HG02970 (cell line): ENCODE results near the gene CGB8.

ENCODE experiments used
- ATAC-seq: cut with Tn5 transposase; IDR thresholded peaks from one replicate; pipeline ENCODE4 v1.9.1; 2021; ENCODE audit warnings: mild to moderate bottlenecking, moderate library complexity, moderate number of reproducible peaks; ENCODE audit not compliant: unreplicated experiment, low FRiP score

The CGB8 gene

DNA sequence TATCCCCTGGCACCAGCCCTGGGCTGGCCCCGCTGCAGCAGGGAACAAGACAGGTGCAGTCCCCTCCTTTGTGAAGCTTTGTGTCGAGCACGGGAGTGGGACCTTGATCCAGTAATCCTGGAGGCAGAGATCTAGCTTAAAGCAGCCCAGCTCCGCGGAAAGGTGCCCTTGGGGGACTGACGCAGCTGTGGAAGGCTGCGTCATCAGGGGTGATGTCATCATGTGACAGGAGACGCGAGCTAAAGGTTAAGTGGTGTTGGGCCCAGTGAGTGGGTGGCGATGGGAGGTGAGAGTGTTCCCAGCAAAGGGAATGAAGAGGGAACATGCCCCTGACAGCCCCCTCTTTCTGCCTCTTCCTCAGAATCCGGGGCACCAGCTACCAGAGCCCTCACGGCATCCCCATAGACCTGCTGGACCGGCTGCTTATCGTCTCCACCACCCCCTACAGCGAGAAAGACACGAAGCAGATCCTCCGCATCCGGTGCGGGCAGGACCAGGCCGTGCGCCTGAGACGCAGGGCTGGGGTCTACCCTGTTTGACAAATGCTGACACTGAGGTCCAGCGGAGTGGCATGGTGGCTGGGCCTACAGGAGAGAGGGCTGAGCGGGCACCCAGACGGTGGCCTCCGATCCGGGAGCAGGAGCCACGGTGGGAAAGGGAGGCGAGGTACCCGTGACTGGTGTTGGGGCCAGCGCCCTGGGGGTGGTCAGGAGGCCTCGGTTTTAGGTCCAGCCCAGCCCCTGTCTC lies 34.6 kb downstream of the CGB8 start:
- ATAC-seq, result no peak

DNA sequence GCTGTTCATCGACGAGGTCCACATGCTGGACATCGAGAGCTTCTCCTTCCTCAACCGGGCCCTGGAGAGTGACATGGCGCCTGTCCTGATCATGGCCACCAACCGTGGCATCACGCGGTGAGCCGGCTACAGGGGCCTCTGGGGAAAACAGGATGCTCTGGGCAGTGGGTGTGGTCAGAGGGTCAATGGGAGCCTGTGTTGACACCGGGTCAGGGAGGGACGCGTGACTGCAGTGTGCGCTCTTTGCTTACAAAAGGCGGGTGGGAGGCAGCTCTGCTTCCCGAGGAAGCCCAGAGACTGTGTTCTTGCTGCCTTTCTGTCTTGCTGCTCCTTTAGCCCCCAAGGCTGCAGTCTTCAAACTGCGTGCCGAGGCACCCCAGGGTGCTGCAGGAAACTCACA lies 37.7 kb downstream of the CGB8 start:
- ATAC-seq, result no peak

DNA sequence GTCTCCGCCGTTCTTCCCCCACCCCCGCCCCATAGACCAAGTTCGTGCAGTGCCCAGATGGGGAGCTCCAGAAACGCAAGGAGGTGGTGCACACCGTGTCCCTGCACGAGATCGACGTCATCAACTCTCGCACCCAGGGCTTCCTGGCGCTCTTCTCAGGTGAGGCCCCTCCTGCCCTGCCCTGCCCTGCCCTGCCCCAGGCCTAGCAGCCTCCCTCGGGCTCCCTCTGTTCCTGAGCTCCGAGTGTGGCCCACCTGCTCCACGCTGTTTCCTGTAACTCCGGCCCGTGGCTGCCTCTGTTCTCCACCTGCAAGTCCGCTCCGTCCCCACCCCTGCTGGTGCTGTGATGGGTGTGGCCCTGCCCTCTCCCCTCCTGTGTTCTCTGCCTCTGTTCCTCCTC lies 38.5 kb downstream of the CGB8 start:
- ATAC-seq, result no peak

DNA sequence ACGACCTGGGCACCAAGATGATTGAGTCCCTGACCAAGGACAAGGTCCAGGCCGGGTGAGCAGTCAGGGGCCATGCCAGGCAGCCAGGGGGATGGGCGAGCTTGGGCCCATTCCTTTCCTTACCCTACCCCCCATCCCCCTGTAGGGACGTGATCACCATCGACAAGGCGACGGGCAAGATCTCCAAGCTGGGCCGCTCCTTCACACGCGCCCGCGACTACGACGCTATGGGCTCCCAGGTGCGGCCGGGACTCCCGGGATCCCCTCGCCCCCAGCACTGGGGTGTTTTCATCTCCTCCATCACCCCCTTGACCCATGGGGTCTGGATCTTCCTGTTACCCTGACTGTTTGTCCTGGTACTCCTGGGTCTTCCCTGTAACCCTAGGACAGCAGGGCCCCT lies 39.1 kb downstream of the CGB8 start:
- ATAC-seq, result no peak

DNA sequence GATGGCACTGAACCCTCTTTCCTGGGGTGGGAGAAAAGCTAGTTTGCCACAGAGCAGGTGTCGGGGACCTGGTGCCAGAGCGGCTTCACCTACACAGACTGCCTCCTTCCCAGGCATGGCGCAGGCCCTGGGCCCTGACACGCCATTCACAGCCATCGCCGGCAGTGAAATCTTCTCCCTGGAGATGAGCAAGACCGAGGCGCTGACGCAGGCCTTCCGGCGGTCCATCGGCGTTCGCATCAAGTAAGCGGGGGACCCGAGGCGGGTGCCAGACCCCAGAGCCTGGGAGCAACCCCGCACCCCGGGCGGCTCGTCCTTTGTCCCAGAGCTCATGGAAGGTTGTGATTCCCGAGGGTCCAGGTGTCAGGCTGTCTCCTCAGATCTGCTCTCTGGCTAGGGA lies 42.0 kb downstream of the CGB8 start:
- no peak for ATAC-seq

DNA sequence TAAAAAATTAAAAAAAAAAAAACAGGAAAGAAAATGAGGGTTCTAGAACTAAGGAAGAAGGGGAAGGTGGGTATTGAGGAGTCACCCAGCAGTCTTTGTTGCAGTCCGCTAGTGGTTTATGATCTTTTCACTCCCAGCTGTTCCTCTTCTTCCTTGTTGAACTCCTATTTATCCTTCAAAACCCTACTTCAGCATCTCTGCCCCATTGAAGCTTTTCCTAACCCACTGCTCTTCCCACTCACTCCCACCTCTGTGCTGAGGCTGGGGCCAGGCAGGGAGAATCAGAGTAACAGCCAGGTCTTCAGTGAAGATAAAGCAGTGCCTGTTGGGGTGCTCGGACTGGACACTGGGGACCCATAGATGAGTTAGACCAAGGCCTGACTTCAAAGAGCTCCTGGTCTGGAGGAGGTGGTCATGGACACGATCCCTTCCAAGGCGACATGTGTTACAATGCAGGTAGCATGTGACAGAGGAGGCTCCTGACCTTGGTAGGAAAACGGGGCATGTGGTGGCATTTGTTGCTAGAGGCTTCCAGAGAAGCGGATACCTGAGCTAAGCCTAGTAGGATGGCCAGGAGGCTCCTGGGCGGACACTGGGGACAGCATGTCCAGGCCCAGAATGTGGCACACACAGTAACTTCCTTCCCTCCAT lies 43.8 kb downstream of the CGB8 start:
- ATAC-seq, result no peak

DNA sequence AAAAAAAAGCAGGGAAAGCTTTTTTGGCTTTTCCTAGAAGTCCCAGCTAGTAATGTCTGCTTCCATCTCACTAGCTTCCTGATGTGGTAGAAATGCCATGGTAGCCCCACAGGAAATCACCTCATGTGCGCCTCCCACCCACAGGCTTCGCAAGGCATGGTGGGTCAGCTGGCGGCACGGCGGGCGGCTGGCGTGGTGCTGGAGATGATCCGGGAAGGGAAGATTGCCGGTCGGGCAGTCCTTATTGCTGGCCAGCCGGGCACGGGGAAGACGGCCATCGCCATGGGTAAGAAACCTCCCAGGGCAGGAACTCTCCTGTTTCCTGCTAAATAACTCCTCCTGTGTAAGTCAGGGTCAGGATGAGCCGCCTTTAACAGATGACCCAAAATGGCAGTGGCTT lies 44.8 kb downstream of the CGB8 start:
- no peak for ATAC-seq

DNA sequence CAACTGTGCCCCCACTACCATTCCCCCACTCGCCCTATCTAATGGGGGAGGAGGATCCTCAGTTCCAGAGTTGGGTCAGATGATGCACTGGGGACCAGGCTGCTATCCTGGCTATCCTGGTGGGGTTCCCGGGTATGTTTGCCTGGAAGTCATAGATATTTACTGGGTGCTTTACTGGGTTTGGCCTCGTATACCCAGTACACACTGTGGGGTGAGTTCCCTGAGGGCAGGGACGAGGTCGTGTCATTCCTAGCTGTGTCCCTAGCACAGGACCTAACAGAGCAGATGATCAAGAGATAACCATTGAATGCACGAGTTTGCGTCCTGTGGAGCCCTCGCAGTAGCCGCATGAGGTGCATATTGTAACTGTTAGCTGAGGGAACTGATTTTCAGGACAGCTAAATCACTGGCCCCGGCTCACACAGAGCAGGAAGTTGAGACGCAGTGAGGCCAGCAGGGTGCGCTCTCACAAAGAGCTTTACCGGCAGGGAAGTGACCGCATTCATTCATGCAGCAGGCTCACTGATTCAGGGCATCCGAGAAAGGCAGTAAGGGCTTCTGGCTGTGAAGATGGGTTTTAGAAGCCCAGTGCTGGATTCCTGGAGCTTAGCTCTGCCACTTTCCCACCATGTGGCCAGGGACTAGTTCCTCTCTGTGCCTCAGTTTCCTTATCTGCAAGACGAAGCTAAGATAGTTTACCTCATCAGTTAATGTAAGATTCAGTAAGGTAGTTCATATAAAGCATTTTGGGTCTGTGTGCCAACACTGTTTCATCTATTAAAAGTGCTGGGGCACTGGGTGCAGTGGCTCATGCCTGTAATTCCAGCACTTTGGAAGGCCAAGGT lies 49.2 kb downstream of the CGB8 start:
- no peak for ATAC-seq

DNA sequence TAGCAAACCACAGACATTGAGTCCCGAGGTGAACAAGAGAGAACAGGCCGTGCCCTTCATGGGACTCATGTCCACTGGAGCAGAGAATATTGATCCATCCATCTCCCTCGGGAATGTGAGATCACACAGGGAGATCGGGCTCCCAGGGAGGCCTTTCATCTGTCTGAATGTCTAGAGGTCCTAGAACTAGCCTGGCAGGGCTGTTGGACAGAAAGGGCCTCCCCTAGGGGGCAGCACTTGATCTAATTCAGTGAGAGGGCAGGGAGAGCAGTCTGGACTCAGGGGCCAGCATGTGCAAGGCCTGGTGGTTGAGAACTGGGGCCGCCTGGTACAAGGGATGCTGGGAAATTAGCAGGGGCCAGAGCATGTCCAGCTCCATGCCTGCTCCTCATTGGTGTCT lies 50.9 kb downstream of the CGB8 start:
- ATAC-seq, result no peak
